ENCODE results near the gene SNRNP48. TPM values are rescaled to one million over a fixed set of nuclear protein-coding genes. Genes with fewer than 3 reads are reported as not detected.
A peak's percentile ranks its signal among the peaks of the same experiment; 100 is the strongest.

SNRNP48 gene
- total RNA-seq, 3 donors from 2014 or later = 10.6 to 14.2 (median 11.0) TPM

- no peak for DNase-seq
- Histone ChIP-seq H3K4me3 (no peak overlapping the region), H3K9me3 (no peaks in the 10 kb centered on the region), H3K36me3 (ENCODE audit: low read depth) (no peaks in the 10 kb centered on the region), H3K4me1 (ENCODE audit: low read depth) (no peaks in the 10 kb centered on the region)
- ATAC-seq = no peak
- TF ChIP-seq CTCF (IDR thresholded peaks at IDR 0.05) = no peak
- intact Hi-C loops (cut with DNase I, micrococcal nuclease) = no loop called here
These were observed 47.5 kb downstream of the SNRNP48 start for GRCh38 chr6:7637533-7637932.

GRCh38 chr6:7639427-7639826 is 49.4 kb downstream of the SNRNP48 start:
- Histone ChIP-seq H3K4me1 (ENCODE audit: low read depth) (no peaks in the 10 kb centered on the region), H3K9me3 (no peaks in the 10 kb centered on the region), H3K36me3 (ENCODE audit: low read depth) (no peaks in the 10 kb centered on the region), H3K4me3 (no peak overlapping the region)
- DNase-seq (no peak), ATAC-seq (no peak)
- no peak for TF ChIP-seq CTCF (IDR thresholded peaks at IDR 0.05)
- intact Hi-C loops (cut with DNase I, micrococcal nuclease) = no loop called here

GRCh38 chr6:7640016-7640415 is 50.0 kb downstream of the SNRNP48 start:
- Histone ChIP-seq H3K36me3 (ENCODE audit: low read depth) (no peaks in the 10 kb centered on the region), H3K9me3 (no peaks in the 10 kb centered on the region), H3K4me1 (ENCODE audit: low read depth) (no peaks in the 10 kb centered on the region), H3K4me3 (no peak overlapping the region)
- intact Hi-C loops (cut with DNase I, micrococcal nuclease) = no loop called here
- DNase-seq (no peak), ATAC-seq (no peak)
- no peak for TF ChIP-seq CTCF (IDR thresholded peaks at IDR 0.05)

- H3K9me3 ChIP-seq = no peaks in the 10 kb centered on the region
- intact Hi-C loops (cut with DNase I, micrococcal nuclease) = no loop called here
- no peaks in the 10 kb centered on the region for H3K4me1 ChIP-seq (ENCODE audit: low read depth)
- H3K36me3 ChIP-seq (ENCODE audit: low read depth) = no peaks in the 10 kb centered on the region
- DNase-seq (no peak), ATAC-seq (peak; percentile 69)
- no peak overlapping the region for H3K4me3 ChIP-seq
- TF ChIP-seq CTCF (IDR thresholded peaks at IDR 0.05) = no peak
These were observed 50.9 kb downstream of the SNRNP48 start for GRCh38 chr6:7640607-7641577.

GRCh38 chr6:7642791-7643190 is 52.8 kb downstream of the SNRNP48 start:
- Histone ChIP-seq H3K9me3 (no peaks in the 10 kb centered on the region), H3K4me3 (no peak overlapping the region), H3K36me3 (ENCODE audit: low read depth) (no peaks in the 10 kb centered on the region), H3K4me1 (ENCODE audit: low read depth) (no peaks in the 10 kb centered on the region)
- ATAC-seq (peak; percentile 86), DNase-seq (peak in 2 of 3 donors; percentile 35 to 55)
- TF ChIP-seq CTCF (IDR thresholded peaks at IDR 0.05) = no peak
- intact Hi-C loops (cut with DNase I, micrococcal nuclease) = no loop called here
